CD4-positive, CD25-positive, alpha-beta regulatory T cell (primary cell): ENCODE results near the gene ULK1. TPM values are rescaled to one million over a fixed set of nuclear protein-coding genes. Genes with fewer than 3 reads are reported as not detected.
"Not testable (repeated sequence)": the region's sequence is repeated elsewhere in the genome, so short reads cannot be mapped to it uniquely, and the experiment has no call there.

ENCODE experiments used
- ATAC-seq, 2 donors: fragments of 150-1000 bp; cut with Tn5 transposase; one replicate each; pipeline ENCODE4 v1.10.0; 2021; ENCODE audit warnings: low read depth in 2 of 2, moderate number of reproducible peaks in 2 of 2, moderate library complexity in 1 of 2
- DNase-seq, 3 donors: peaks; one replicate each; pipeline versions ENCODE4 v3.0.0 to v3.0.0-alpha.2; 2012 to 2022; ENCODE audit warnings: mixed read lengths in 1 of 3
- H3K27ac ChIP-seq: one replicate; pipeline ENCODE4 v1.7.0; 2013; ENCODE audit warnings: mild to moderate bottlenecking, low read length; ENCODE audit not compliant: insufficient read depth, poor library complexity, severe bottlenecking
- H3K27me3 ChIP-seq: one replicate; pipeline ENCODE4 v1.7.0; 2013; ENCODE audit warnings: low read length; ENCODE audit not compliant: control insufficient read depth, insufficient read depth
- H3K36me3 ChIP-seq: one replicate; pipeline ENCODE4 v1.7.0; 2013; ENCODE audit warnings: mild to moderate bottlenecking, low read length, moderate library complexity; ENCODE audit not compliant: control insufficient read depth, insufficient read depth
- H3K4me1 ChIP-seq: 2 replicates; pipeline ENCODE4 v1.7.0; 2013; ENCODE audit warnings: mild to moderate bottlenecking, low read length; ENCODE audit not compliant: insufficient read depth, control insufficient read depth, poor library complexity, severe bottlenecking
- H3K4me3 ChIP-seq: one replicate; pipeline ENCODE4 v1.7.0; 2013; ENCODE audit warnings: low read depth, mild to moderate bottlenecking, low read length, moderate library complexity
- H3K9me3 ChIP-seq, 2 experiments: 1 replicate in 1 of 2; 2 replicates in 1 of 2; pipeline ENCODE4 v1.7.0; 2013; ENCODE audit warnings: low read length in 2 of 2, mild to moderate bottlenecking in 1 of 2, moderate library complexity in 1 of 2; ENCODE audit not compliant: control insufficient read depth in 2 of 2
- H3K27ac Mint-ChIP-seq, 3 donors: one replicate each; pipeline ENCODE4 v1.8.0; 2020 to 2022; ENCODE audit warnings: mild to moderate bottlenecking in 3 of 3, mixed read lengths in 3 of 3, moderate library complexity in 2 of 3
- H3K27me3 Mint-ChIP-seq: one replicate; pipeline ENCODE4 v1.8.0; 2022; ENCODE audit warnings: mild to moderate bottlenecking, mixed read lengths
- H3K36me3 Mint-ChIP-seq: one replicate; pipeline ENCODE4 v1.8.0; 2020; ENCODE audit warnings: mixed read lengths
- H3K4me1 Mint-ChIP-seq, 4 donors: one replicate each; pipeline ENCODE4 v1.8.0; 2020 to 2022; ENCODE audit warnings: mixed read lengths in 4 of 4, mild to moderate bottlenecking in 1 of 4
- H3K4me3 Mint-ChIP-seq, 4 donors: one replicate each; pipeline ENCODE4 v1.8.0; 2020 to 2022; ENCODE audit warnings: mild to moderate bottlenecking in 4 of 4, mixed read lengths in 4 of 4, moderate library complexity in 3 of 4
- H3K9me3 Mint-ChIP-seq, 7 donors: one replicate each; pipeline ENCODE4 v1.8.0; 2020 to 2022; ENCODE audit warnings: mixed read lengths in 7 of 7, mild to moderate bottlenecking in 3 of 7, moderate library complexity in 2 of 7
- polyA plus RNA-seq, 4 donors: library from polyadenylated mRNA; unstranded; fragments of 300-500 nt; fragmentation: Illumina TruSeq; gene quantifications; one replicate each; pipeline ENCODE4 v1.2.3, GENCODE V29; 2021
- total RNA-seq: library from RNA; stranded (reverse); gene quantifications from one replicate; pipeline ENCODE4 v1.2.3, GENCODE V29; 2022

The ULK1 gene
- total and polyA plus RNA-seq, 5 donors from 2014 or later = 0.20 to 90.0 (median 0.46) TPM

- no peaks in the 10 kb centered on the region for H3K9me3 Mint-ChIP-seq
- peaks cover 37% of the 10 kb centered on the region for H3K4me1 ChIP-seq
- no peak for ATAC-seq
- DNase-seq = peak; percentile 20 to 48 (median 44)
- H3K27ac ChIP-seq = peak overlapping the region; percentile 65
- peaks cover 0 to 56% (median 28%) of the 10 kb centered on the region in 4 donors for H3K4me1 Mint-ChIP-seq
- H3K27ac Mint-ChIP-seq = peak overlapping the region; percentile 82 to 96 (median 90)
- H3K36me3 ChIP-seq = no peaks in the 10 kb centered on the region
- H3K27me3 ChIP-seq = no peaks in the 10 kb centered on the region
- peak overlapping the region; percentile 67 for H3K4me3 ChIP-seq
- no peaks in the 10 kb centered on the region for H3K27me3 Mint-ChIP-seq
- H3K36me3 Mint-ChIP-seq = no peaks in the 10 kb centered on the region
- H3K9me3 ChIP-seq = no peaks in the 10 kb centered on the region
- peak overlapping the region; percentile 91 to 97 (median 94) for H3K4me3 Mint-ChIP-seq
These were observed 55.9 kb downstream of the ULK1 start for GRCh38 chr12:131950182-131950913.

- DNase-seq, H3K27ac ChIP-seq, H3K4me3 ChIP-seq, ATAC-seq, H3K36me3 ChIP-seq, H3K9me3 Mint-ChIP-seq, H3K36me3 Mint-ChIP-seq, H3K9me3 ChIP-seq, H3K27ac Mint-ChIP-seq, H3K27me3 Mint-ChIP-seq, H3K27me3 ChIP-seq: not testable (repeated sequence)
- peak overlapping the region in 1 of 4 donors; percentile 76 for H3K4me3 Mint-ChIP-seq
- H3K4me1 Mint-ChIP-seq = peaks cover 17 to 73% (median 41%) of the 10 kb centered on the region in 4 donors
- peaks cover 36% of the 10 kb centered on the region for H3K4me1 ChIP-seq
These were observed 59.4 kb downstream of the ULK1 start for GRCh38 chr12:131953810-131954209.

- Mint-ChIP-seq H3K4me1 (peaks cover 17 to 73% (median 46%) of the 10 kb centered on the region in 4 donors), H3K4me3 (peak overlapping the region in 1 of 4 donors; percentile 32)
- peaks cover 31% of the 10 kb centered on the region for H3K4me1 ChIP-seq
- H3K27me3 ChIP-seq, H3K27ac ChIP-seq, H3K36me3 ChIP-seq, H3K9me3 Mint-ChIP-seq, ATAC-seq, H3K27me3 Mint-ChIP-seq, H3K27ac Mint-ChIP-seq, H3K4me3 ChIP-seq, H3K9me3 ChIP-seq, H3K36me3 Mint-ChIP-seq, DNase-seq: not testable (repeated sequence)
These were observed 60.0 kb downstream of the ULK1 start for GRCh38 chr12:131954460-131954859.

- no peaks in the 10 kb centered on the region for H3K27me3 Mint-ChIP-seq
- no peak overlapping the region for H3K4me3 ChIP-seq
- H3K27ac ChIP-seq = no peak overlapping the region
- H3K9me3 Mint-ChIP-seq = no peaks in the 10 kb centered on the region
- H3K27ac Mint-ChIP-seq = peak overlapping the region in 2 of 3 donors; percentile 40 to 67
- ATAC-seq (no peak), DNase-seq (no peak)
- H3K36me3 Mint-ChIP-seq = peaks cover 12% of the 10 kb centered on the region
- no peaks in the 10 kb centered on the region for H3K9me3 ChIP-seq
- H3K4me1 ChIP-seq = peaks cover 22% of the 10 kb centered on the region
- H3K36me3 ChIP-seq = peaks cover 13% of the 10 kb centered on the region
- no peaks in the 10 kb centered on the region for H3K27me3 ChIP-seq
- peaks cover 39 to 77% (median 56%) of the 10 kb centered on the region in 4 donors for H3K4me1 Mint-ChIP-seq
- no peak overlapping the region for H3K4me3 Mint-ChIP-seq
These were observed 64.7 kb downstream of the ULK1 start for GRCh38 chr12:131959116-131959515.

DNA sequence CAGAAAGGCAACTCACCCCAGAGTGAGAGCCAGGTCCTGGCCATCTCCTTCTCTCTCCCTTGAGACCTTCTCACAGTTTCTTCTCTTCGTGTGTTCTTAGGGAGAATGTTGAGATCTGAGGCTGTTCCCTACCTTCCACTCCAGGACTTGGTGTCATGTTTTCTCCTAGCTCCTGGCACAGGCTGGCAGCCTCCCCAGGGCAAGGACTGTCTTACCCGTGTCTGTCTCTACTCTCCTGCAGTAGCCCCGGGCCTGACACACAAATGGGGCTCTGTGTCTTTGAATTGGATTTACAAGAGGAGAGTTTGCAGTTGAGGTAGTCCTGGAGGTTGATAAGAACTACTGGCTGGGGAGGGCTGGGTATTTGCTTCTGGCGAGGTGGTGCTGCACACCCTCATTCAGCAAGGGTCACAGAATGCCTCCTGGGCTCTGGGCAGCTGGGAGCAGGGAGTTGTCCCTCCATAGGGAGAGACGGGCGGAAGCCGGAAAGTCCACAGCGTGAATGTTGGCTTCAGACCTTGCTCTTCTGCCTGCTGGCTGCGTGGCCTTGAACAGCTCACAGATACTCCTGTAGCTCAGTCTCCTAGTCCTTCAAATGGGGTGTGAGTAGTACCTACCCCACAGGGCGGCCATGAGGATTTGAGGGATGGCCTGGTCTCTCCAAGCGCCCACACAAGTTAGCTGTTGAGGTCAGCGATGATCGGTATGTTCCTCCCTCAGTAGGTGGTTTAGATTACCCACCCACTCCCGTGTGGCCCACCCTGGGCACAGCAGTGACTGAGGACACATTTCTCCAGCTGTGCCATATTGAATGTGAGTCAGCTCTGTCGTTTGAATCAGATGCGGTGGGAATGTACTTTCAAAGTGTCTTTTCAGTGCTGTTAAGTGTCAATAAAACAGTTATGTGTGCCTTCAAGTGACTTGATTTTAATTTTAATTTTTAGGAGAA, 65.5 kb downstream of the ULK1 start:
- Mint-ChIP-seq H3K27me3 (no peaks in the 10 kb centered on the region), H3K27ac (peak overlapping the region; percentile 12 to 79 (median 67)), H3K4me3 (peak overlapping the region in 1 of 4 donors; percentile 63), H3K9me3 (no peaks in the 10 kb centered on the region), H3K4me1 (peaks cover 43 to 77% (median 58%) of the 10 kb centered on the region in 4 donors), H3K36me3 (peaks cover 12% of the 10 kb centered on the region)
- no peak overlapping the region for H3K4me3 ChIP-seq
- no peak overlapping the region for H3K27ac ChIP-seq
- H3K27me3 ChIP-seq = no peaks in the 10 kb centered on the region
- ATAC-seq (no peak), DNase-seq (no peak)
- H3K36me3 ChIP-seq = peaks cover 15% of the 10 kb centered on the region
- H3K9me3 ChIP-seq = no peaks in the 10 kb centered on the region
- peaks cover 22% of the 10 kb centered on the region for H3K4me1 ChIP-seq

- ATAC-seq = not testable (repeated sequence)
These were observed 66.3 kb downstream of the ULK1 start for GRCh38 chr12:131960590-131961325.

GRCh38 chr12:131961328-131961727, 66.9 kb downstream of the ULK1 start:
- Histone ChIP-seq H3K4me1 (peaks cover 20% of the 10 kb centered on the region), H3K36me3 (peaks cover 18% of the 10 kb centered on the region)
- not testable (repeated sequence) for H3K4me3 ChIP-seq, H3K27ac ChIP-seq, DNase-seq, H3K27me3 ChIP-seq, H3K4me3 Mint-ChIP-seq, H3K9me3 Mint-ChIP-seq, H3K27me3 Mint-ChIP-seq, H3K9me3 ChIP-seq, ATAC-seq
- H3K36me3 Mint-ChIP-seq = peaks cover 11% of the 10 kb centered on the region
- peak overlapping the region in 1 of 3 donors; percentile 27 for H3K27ac Mint-ChIP-seq
- H3K4me1 Mint-ChIP-seq = peaks cover 45 to 73% (median 60%) of the 10 kb centered on the region in 4 donors

More at GRCh38 chr12:131960590-131961325, 66.3 kb downstream of the ULK1 start:
- H3K4me3 Mint-ChIP-seq, H3K27me3 ChIP-seq, H3K9me3 ChIP-seq, H3K9me3 Mint-ChIP-seq, H3K27me3 Mint-ChIP-seq, H3K4me3 ChIP-seq, DNase-seq, H3K27ac ChIP-seq: not testable (repeated sequence)
- H3K27ac Mint-ChIP-seq = peak overlapping the region in 1 of 3 donors; percentile 12
- peaks cover 50 to 79% (median 65%) of the 10 kb centered on the region in 4 donors for H3K4me1 Mint-ChIP-seq
- peaks cover 15% of the 10 kb centered on the region for H3K36me3 Mint-ChIP-seq
- H3K4me1 ChIP-seq = peaks cover 22% of the 10 kb centered on the region
- H3K36me3 ChIP-seq = peaks cover 18% of the 10 kb centered on the region
